Fibroblast of lung (primary cell): Measurements from ENCODE around the gene RNF186.

Source experiments
- EZH2 ChIP-seq: IDR thresholded peaks from 2 replicates; pipeline ENCODE4 v1.5.1; 2012; ENCODE audit warnings: low read length, control low read depth, mild to moderate bottlenecking; ENCODE audit errors: missing control alignments
- TF ChIP-seq, protein P1 (sequence below), 2 donors: IDR thresholded peaks in 1 of 2; conservative IDR thresholded peaks in 1 of 2; 1 replicate in 1 of 2; 2 replicates in 1 of 2; pipeline ENCODE4 v1.5.1; 2011 to 2012; ENCODE audit warnings: low read length in 2 of 2, control low read depth in 1 of 2, inconsistent platforms in 1 of 2, low read depth in 1 of 2, mild to moderate bottlenecking in 1 of 2

DNA sequence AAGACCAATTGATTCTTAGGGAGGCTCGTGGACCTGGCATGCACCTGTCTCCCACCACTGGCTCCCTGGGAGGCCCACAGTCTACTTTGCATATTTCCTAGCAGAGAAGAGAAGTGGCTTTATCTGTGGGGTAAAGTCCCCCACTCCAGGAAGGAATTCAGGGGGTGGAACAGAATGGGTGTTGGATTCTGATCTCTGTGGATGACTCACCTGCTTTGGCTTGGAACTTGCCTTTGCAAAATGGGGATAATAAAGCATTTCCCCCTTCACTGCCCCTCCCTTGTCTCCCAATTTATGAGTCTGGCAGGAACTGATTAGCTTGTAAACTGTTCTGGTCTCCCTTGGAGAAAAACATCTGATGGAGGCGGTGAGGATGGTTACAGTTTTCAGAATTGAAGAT, 46.0 kb upstream of the RNF186 start:
- TF ChIP-seq, protein P1, sequence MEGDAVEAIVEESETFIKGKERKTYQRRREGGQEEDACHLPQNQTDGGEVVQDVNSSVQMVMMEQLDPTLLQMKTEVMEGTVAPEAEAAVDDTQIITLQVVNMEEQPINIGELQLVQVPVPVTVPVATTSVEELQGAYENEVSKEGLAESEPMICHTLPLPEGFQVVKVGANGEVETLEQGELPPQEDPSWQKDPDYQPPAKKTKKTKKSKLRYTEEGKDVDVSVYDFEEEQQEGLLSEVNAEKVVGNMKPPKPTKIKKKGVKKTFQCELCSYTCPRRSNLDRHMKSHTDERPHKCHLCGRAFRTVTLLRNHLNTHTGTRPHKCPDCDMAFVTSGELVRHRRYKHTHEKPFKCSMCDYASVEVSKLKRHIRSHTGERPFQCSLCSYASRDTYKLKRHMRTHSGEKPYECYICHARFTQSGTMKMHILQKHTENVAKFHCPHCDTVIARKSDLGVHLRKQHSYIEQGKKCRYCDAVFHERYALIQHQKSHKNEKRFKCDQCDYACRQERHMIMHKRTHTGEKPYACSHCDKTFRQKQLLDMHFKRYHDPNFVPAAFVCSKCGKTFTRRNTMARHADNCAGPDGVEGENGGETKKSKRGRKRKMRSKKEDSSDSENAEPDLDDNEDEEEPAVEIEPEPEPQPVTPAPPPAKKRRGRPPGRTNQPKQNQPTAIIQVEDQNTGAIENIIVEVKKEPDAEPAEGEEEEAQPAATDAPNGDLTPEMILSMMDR (conservative IDR thresholded peaks at IDR 0.05 in 1 of 2, IDR thresholded peaks at IDR 0.05 in 1 of 2; ENCODE audit: low read depth in 1 of 2, low read length in 2 of 2): no peak
- TF ChIP-seq EZH2: no peak
